ENCODE results near the gene MAN2A2. TPM values are rescaled to one million over a fixed set of nuclear protein-coding genes. Genes with fewer than 3 reads are reported as not detected.

The MAN2A2 gene
- total RNA-seq (52.1 and 60.9 TPM in 2 replicates), polyA plus RNA-seq (77.7 and 106 TPM in 2 replicates), polyA minus RNA-seq (117 and 125 TPM in 2 replicates), Bru-seq, nascent RNA (percentile 50 among the genes with signal in this experiment), BruChase-seq, experiment 1, labeled RNA remaining after a 6-hour chase (percentile 78 among the genes with signal in this experiment), BruChase-seq, experiment 2, labeled RNA remaining after a 2-hour chase (percentile 65 among the genes with signal in this experiment)
- 44.3 and 51.6 TPM in 2 replicates for polyA plus RNA-seq (2011; cell fraction: cytosol; rRNA removed)
- polyA plus RNA-seq (2011; cell fraction: nucleus; rRNA removed) = 343 and 437 TPM in 2 replicates
- polyA plus RNA-seq (2012) = 26.6 and 30.2 TPM in 2 replicates
- polyA minus RNA-seq (2011; cell fraction: cytosol; rRNA and poly(A)+ RNA removed) = 28.1 TPM
- polyA minus RNA-seq (2011; cell fraction: nucleus; rRNA and poly(A)+ RNA removed) = 75.6 and 91.6 TPM in 2 replicates
- long read RNA-seq, transcript MAN2A2-212 (4 exons, 623 nt) = major isoform, 18 of 40 reads
- long read RNA-seq, partial matches to known transcripts = 7 of 40 reads
- long read RNA-seq, other reads (novel, unspliced or antisense) = 15 of 40 reads

DNA sequence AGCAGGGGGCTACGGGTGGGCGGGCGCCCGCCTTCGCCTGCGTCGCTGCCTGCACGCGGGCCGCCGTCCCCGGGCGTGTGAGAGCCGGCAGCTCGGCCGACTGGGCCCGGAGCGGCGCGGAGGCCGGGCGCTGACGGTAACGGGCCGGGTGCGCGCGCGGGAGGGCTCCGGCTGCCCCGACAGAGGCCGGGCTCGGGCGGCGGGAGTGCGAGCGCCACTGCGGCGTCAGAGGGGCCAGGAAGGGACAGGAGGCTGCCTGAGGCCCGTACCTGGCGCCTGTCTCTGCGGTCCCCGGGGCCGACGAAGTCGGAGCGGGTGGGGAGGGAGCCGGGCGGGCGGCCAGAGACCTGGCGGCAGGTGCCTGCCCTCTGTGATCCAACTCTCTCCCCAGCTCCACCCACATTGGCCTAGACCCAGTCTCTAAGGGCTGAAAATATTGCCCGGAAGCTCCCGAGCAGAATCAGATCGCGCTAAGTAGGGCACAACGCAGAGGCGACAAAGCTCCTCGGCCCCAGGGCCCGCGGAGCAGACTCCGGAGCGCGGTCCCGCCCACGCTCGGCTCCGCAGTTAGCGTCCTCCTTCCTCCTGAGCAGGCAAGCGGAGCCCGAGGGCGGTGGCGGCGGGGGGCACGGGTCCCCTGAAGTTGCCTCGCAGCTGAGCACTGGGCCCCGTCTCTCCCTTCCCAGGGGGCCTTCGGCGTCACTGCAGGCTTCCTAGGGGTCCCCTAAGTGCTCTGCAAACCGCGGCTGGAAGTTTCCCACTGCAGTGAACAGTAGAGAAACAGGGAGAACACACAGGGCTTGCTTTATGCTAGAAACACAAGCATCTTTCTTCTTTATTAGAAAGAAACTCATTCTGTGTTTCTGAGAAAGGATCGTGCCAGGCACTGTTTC lies at the start of gene MAN2A2:
MAN2A2 (plus strand) TSS at position 463 of the 893 bp plus-strand sequence. CDS start 906 bp downstream, outside the sequence.
- DNase-seq (ENCODE audit: low read depth, low spot score) (peak; percentile 52), FAIRE-seq (peak; percentile 67)
- TF ChIP-seq FOS (IDR thresholded peaks at IDR 0.05; ENCODE audit: borderline replicate concordance, insufficient read depth, low read length) (no peak), JUN (IDR thresholded peaks at IDR 0.05; ENCODE audit: borderline replicate concordance, insufficient read depth, insufficient read length, low read depth) (no peak), EZH2 (IDR thresholded peaks at IDR 0.05; ENCODE audit: borderline replicate concordance, low read depth, low read length, severe bottlenecking) (no peak)
- H3K27ac ChIP-seq (ENCODE audit: insufficient read depth, low read depth, low read length) = peak within 1 kb of the TSS; percentile 51
- H3K36me3 ChIP-seq (ENCODE audit: control insufficient read depth in 2 of 2, extremely low read depth in 1 of 2, insufficient read depth in 2 of 2, low read length in 2 of 2) = peaks cover 0 to 22% of the 10 kb centered on the region in 2 experiments
- TSS peak; percentile 13 for BruUV-seq (replicated peaks)
- intact Hi-C loops (cut with micrococcal nuclease) = loop anchor here (1.0 kb wide), 2 partner anchors 28 to 31 kb away; no protein-coding TSS in a partner anchor
- H3K9ac ChIP-seq (replicated peaks; ENCODE audit: extremely low read depth, insufficient read depth, low read length) = peak within 1 kb of the TSS; percentile 58
- H3K4me2 ChIP-seq (ENCODE audit: insufficient read depth, low read length) = peak within 1 kb of the TSS; percentile 92
- H3K4me3 ChIP-seq (replicated peaks in 1 of 3; ENCODE audit: insufficient read depth in 1 of 3, low read depth in 1 of 3, low read length in 3 of 3) = peak within 1 kb of the TSS; percentile 68 to 87 (median 79)
- no peaks in the 10 kb centered on the region for H3K9me1 ChIP-seq (replicated peaks; ENCODE audit: control insufficient read depth, extremely low read depth, insufficient read depth, low read length)
- no peaks in the 10 kb centered on the region for H3K27me3 ChIP-seq (ENCODE audit: control insufficient read depth in 2 of 2, insufficient read depth in 2 of 2, low read length in 2 of 2)
- peaks cover 4% of the 10 kb centered on the region for H3K79me2 ChIP-seq (ENCODE audit: control insufficient read depth, insufficient read depth, low read length)
- peak within 1 kb of the TSS; percentile 94 for H2AFZ ChIP-seq (ENCODE audit: low read depth, low read length)
- POLR2A ChIA-PET = interaction anchor here (0.6 kb wide), 1 partner anchor 884 kb away, joined by 5 read pairs; no protein-coding TSS in a partner anchor
- peaks cover 17% of the 10 kb centered on the region for H3K4me1 ChIP-seq (ENCODE audit: control insufficient read depth, extremely low read depth, insufficient read depth, low read length)
- H4K20me1 ChIP-seq (replicated peaks; ENCODE audit: control insufficient read depth, extremely low read depth, insufficient read depth, low read length) = no peaks in the 10 kb centered on the region
- H3K9me3 ChIP-seq (replicated peaks; ENCODE audit: control insufficient read depth, insufficient read depth, low read length) = no peaks in the 10 kb centered on the region
- dilution Hi-C loops (cut with MboI; ENCODE audit: extremely low pct_ligation_motif_present, low sequenced_read_pairs) = no loop called here
- CTCF ChIA-PET = interaction anchor here (0.8 to 7.3 kb wide), 10 partner anchors 14 to 612 kb away, joined by 3 to 57 read pairs (median 4); partner anchors contain the start of genes HDDC3 and UNC45A
